Mesothelial cell of epicardium (in vitro differentiated cells): Measurements from ENCODE around the gene SLC16A13. TPM values are rescaled to one million over a fixed set of nuclear protein-coding genes. Genes with fewer than 3 reads are reported as not detected.

Experiments used
- DNase-seq, 2 experiments: peaks; one replicate each; pipeline ENCODE4 v3.0.0; 2021; ENCODE audit warnings: low spot score in 2 of 2; ENCODE audit not compliant: unreplicated experiment in 2 of 2
- H3K27ac Mint-ChIP-seq: 2 replicates; pipeline ENCODE4 v1.8.0; 2021; ENCODE audit warnings: mixed read lengths
- H3K27me3 Mint-ChIP-seq: 2 replicates; pipeline ENCODE4 v1.8.0; 2021; ENCODE audit warnings: low read depth, mixed read lengths
- H3K36me3 Mint-ChIP-seq: 2 replicates; pipeline ENCODE4 v1.8.0; 2021; ENCODE audit warnings: mixed read lengths
- H3K4me1 Mint-ChIP-seq: 2 replicates; pipeline ENCODE4 v1.8.0; 2021; ENCODE audit warnings: mixed read lengths
- H3K4me3 Mint-ChIP-seq: 2 replicates; pipeline ENCODE4 v1.8.0; 2021; ENCODE audit warnings: mild to moderate bottlenecking, moderate library complexity, mixed read lengths
- H3K9me3 Mint-ChIP-seq: 2 replicates; pipeline ENCODE4 v1.8.0; 2021; ENCODE audit warnings: mixed read lengths
- CTCF ChIP-seq: fragments of 200-600 bp; sonication (generic); IDR thresholded peaks from one replicate; pipeline ENCODE4 v1.5.0; 2021; ENCODE audit warnings: antibody characterized with exemption; ENCODE audit not compliant: unreplicated experiment
- total RNA-seq: library from RNA; stranded (reverse); gene quantifications from 3 replicates; pipeline ENCODE4 v1.2.1, GENCODE V29; 2021

Gene SLC16A13
- total RNA-seq, 1 donor from 2014 or later: 10.4 TPM

- peaks cover 3% of the 10 kb centered on the region for H3K36me3 Mint-ChIP-seq
- no peaks in the 10 kb centered on the region for H3K27me3 Mint-ChIP-seq
- peaks cover 41% of the 10 kb centered on the region for H3K4me1 Mint-ChIP-seq
- DNase-seq: no peak
- no peak overlapping the region for H3K27ac Mint-ChIP-seq
- peak overlapping the region; percentile 50 for H3K4me3 Mint-ChIP-seq
- no peak for TF ChIP-seq CTCF
- no peaks in the 10 kb centered on the region for H3K9me3 Mint-ChIP-seq
Measured at GRCh38 chr17:7010523-7010922, 25.3 kb upstream of the SLC16A13 start.

- Mint-ChIP-seq H3K36me3 (peaks cover 3% of the 10 kb centered on the region), H3K4me3 (peak overlapping the region; percentile 97), H3K9me3 (no peaks in the 10 kb centered on the region), H3K27me3 (no peaks in the 10 kb centered on the region), H3K27ac (peak overlapping the region; percentile 99), H3K4me1 (peaks cover 45% of the 10 kb centered on the region)
- no peak for DNase-seq
- TF ChIP-seq CTCF: no peak
Measured at GRCh38 chr17:7011415-7011814, 24.4 kb upstream of the SLC16A13 start.

GRCh38 chr17:7011942-7012254 is 23.9 kb upstream of the SLC16A13 start:
- H3K36me3 Mint-ChIP-seq: peaks cover 3% of the 10 kb centered on the region
- H3K9me3 Mint-ChIP-seq: no peaks in the 10 kb centered on the region
- H3K27me3 Mint-ChIP-seq: no peaks in the 10 kb centered on the region
- no peak for TF ChIP-seq CTCF
- no peak for DNase-seq
- peak overlapping the region; percentile 97 for H3K4me3 Mint-ChIP-seq
- peak overlapping the region; percentile 99 for H3K27ac Mint-ChIP-seq
- H3K4me1 Mint-ChIP-seq: peaks cover 45% of the 10 kb centered on the region

GRCh38 chr17:7014261-7014994 is 21.4 kb upstream of the SLC16A13 start:
- Mint-ChIP-seq H3K27ac (peak overlapping the region; percentile 99), H3K4me3 (peak overlapping the region; percentile 97), H3K4me1 (peaks cover 46% of the 10 kb centered on the region), H3K9me3 (no peaks in the 10 kb centered on the region), H3K36me3 (peaks cover 3% of the 10 kb centered on the region), H3K27me3 (no peaks in the 10 kb centered on the region)
- TF ChIP-seq CTCF: peak; percentile 85
- peak; percentile 97 for DNase-seq

GRCh38 chr17:7014995-7015958 is 20.5 kb upstream of the SLC16A13 start:
- H3K36me3 Mint-ChIP-seq: no peaks in the 10 kb centered on the region
- H3K9me3 Mint-ChIP-seq: no peaks in the 10 kb centered on the region
- peaks cover 52% of the 10 kb centered on the region for H3K4me1 Mint-ChIP-seq
- H3K4me3 Mint-ChIP-seq: peak overlapping the region; percentile 80
- TF ChIP-seq CTCF: peak; percentile 65
- no peaks in the 10 kb centered on the region for H3K27me3 Mint-ChIP-seq
- H3K27ac Mint-ChIP-seq: peak overlapping the region; percentile 97
- DNase-seq: no peak
